ENCODE results near the gene GAK.

The GAK gene

DNA sequence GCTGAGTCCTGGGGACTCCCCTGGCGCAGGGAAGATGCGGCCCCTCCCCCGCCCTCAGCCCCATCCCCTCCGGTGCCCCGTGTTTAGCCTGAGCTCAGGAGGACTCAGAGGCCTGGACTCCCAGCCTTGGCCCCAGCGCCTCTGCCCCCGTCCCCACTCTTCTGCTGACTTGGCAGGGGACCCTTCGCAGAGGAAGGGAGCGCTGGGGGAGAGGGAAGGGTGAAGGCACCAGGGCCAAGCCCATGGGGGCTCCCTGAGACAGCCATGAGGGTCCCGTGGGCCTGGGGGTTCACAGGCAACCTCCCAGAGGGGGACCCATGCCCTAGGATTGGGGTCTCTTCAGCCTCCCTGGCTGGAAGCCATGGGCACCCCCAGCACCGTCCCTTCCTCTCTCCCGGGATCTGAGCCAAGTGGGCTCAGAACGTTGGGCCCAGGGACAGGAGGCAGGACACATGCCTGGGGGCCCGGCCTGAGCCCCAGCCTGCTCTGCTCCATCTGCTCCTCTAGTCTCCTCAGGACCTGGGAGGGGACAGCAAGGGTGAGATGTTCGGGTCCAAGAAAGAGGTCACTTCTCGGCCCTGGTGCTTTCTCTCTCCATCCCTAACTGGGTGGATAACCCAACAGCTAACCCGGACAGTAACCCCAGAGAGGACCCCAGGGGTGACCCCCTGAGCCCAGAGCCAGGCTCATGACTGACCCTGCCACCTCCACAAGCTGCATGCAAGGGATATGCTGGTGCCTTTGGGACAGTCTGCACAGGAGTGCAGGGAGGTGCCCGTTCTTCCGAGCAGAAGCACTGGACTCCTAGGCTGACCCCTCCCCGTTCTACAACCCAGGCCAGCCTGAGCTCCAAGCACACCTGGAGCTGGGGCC, 104.7 kb downstream of the GAK start:
- no peak for DNase-seq (ENCODE audit: low read depth)

DNA sequence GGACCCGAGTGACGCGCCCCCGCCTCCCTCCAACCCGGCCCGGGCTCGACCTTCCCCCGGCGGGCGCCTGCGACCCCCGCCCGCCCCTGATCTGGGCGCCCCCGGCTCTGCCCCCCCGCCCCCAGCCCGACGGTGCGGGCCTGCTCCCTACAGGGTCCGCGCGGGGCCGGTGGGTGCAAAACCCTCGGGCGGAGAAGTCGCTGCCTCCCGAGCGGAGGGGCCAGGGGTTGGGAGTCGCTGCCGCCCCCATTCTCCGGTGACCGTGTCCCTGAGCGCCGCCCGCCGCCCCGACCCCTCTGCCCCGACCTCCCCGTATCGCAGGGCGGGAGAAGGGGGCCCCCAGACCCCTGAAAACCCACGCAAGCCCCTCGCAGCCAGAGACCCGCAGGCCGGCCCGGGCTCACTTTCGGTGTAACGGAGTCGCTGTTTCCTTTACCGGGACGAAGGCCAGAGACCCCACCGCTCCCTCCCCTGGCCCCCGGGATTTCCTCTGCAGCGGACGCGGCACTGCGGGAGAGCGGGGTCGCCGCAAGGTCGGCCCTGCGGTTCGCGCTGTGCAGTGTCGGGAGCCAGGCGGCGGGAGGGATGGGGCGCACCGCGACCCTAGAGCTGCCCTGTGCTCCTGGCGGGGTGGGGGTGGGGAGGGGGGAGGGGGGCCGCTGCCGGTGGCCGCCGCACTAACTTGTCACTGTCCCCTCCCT, 105.5 kb downstream of the GAK start:
- no peak for DNase-seq (ENCODE audit: low read depth)

- DNase-seq (ENCODE audit: low read depth): no peak
Measured at GRCh38 chr4:825971-826330, 106.2 kb downstream of the GAK start, which contains the start of gene CPLX1. Gene CPLX1, minus strand, starts transcription at chr4:826129. Its CDS starts 1,607 bp downstream, at chr4:824522.

- DNase-seq (ENCODE audit: low read depth): peak; percentile 15
Measured at GRCh38 chr4:825063-825970, 106.8 kb downstream of the GAK start.

- DNase-seq (ENCODE audit: low read depth): no peak
Measured at GRCh38 chr4:824461-825062, 107.6 kb downstream of the GAK start.

DNA sequence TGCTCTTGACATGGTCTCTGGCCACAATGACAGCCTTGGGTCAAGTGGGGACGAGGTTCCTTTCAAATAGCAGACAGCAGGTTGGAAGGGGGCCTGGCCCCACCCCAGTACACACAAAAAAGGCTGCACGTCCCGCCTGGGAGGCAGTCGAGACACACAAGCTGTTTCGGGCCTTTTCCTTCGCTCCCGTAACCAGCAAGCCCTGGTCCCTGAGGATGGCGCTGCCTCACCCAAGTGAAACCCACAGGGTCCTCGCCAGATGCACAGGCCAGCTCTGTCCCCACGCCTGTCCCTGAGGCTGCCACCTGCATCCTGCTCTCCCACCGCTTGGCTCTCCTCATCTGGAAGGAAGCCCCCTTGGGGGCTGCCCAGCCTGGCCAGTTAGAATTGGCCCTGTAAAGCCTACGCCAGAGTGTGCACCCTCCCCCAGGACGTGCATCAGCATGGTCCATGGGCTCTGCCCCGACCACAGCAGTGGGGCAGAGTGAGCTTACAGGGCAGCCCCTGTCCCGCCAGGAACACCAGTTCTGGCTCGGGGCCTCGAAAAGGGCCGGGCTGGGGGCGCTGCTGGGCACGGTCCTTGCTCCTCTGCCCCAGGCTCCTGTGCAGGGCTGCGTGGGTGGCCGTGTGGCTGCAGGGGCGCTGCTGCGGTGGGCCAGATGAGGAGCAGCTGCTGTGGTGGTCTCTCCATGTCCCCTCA, 108.2 kb downstream of the GAK start:
- no peak for DNase-seq (ENCODE audit: low read depth)

DNA sequence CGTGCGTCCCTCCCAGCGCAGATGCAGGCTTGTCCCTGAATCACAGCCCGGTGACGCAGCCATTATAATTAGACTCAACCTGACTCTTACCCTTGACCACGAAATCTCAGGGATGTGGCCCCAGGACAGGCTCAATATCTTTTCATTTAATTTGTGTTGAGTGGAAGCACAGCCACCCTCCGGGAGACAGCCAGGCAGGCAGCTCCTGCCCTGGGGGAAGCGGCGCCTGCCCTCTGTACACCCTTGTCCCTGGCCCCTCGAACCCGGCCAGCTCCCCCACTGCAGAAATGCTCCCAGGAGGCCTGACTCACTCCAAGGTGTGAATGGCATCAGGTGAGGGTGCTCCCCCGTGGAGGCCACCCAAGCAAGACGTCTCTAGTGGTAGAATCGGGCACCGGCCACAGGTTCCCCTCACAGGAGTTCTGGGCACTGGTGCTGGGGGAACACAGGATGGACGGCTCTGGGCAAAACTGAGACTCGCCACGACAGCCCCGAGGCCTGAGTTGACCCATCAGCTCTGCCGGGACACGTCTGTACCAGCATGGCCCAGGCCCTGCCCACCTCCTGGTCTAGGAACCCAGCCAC, 108.8 kb downstream of the GAK start:
- DNase-seq (ENCODE audit: low read depth): no peak

- DNase-seq (ENCODE audit: low read depth): no peak
Measured at GRCh38 chr4:822361-823175, 109.5 kb downstream of the GAK start.

- DNase-seq (ENCODE audit: low read depth): no peak
Measured at GRCh38 chr4:821631-822030, 110.5 kb downstream of the GAK start.

- DNase-seq (ENCODE audit: low read depth): no peak
Measured at GRCh38 chr4:821181-821591, 110.9 kb downstream of the GAK start.

DNA sequence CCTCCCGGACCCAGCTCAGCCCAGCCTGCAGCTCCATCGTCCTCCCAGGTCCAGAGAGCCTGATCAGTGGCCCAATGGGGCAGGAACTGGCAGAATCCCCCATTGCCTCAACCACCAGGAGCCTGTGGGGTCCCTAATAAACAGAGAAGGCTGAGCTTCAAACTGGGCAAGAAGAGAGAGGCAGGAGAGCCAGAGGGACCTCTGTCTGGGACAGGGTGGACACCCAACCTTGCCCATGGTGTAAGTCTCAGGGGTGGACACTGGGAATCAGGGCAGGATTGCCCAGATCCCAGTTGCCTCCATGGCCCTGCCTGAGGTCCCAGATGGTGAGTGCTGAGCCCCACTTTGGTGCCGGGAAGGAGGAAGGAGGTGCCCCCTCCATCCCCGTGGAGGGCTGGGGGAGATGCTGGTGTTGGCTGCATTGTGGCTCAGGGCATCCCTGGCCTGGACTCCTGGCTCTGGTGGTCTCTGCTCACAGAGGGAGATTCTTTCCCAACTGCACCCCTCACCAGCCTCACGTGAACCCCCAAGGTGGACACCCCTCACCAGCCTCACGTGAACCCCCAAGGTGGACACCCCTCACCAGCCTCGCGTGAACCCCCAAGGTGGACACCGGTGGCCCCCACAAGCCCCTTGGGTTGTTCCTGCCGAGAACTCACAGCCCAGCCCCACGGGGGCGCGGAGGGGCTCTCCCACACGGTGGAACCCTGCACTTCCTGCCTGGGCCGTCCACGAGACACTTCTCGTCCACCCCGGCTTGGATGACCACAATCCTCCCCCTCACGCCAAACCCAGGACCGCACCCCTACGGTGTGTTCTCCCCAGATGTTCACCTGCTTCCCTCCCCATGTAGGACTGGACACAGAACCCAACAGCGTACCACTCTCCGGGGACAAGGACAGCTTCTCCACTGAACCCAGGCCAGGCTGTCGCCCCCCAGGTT, 111.6 kb downstream of the GAK start:
- DNase-seq (ENCODE audit: low read depth): no peak

DNA sequence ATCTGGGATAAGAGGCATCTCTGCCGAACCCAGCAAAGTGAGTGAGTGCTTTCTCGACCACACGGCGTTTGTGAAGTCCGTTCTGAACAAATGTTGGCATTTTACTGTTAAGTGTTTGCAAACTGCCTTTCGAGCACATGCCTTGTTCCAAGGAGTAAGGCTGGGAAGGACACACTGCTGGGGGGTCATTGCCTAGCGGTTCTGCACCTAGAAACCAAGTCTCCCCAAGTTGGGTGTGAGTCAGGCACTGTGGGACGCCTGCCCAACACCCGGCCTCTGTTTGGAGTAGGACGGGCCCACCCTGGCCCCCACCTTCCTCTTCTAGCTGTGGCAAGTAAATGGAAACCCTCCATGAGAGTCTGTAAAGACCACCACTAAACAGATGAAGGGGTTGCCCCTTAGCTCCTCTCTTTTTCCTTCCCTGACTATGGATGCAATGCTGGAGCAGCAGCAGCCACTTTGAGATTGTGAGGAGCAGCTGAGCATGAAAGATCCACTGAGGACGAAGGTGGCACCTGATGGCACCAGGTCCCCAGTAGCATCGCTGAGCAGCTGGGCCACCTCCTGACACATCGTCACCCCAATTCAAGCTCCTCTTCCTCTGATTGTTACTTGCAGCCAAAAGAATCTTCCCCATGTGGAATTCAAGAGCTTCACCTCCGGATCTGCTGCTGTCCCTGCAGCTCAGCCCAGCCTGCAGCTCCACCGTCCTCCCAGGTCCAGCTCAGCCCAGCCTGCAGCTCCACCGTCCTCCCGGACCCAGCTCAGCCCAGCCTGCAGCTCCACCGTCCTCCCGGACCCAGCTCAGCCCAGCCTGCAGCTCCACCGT, 112.5 kb downstream of the GAK start:
- no peak for DNase-seq (ENCODE audit: low read depth)

GRCh38 chr4:818106-818921, 113.8 kb downstream of the GAK start:
- no peak for DNase-seq (ENCODE audit: low read depth)

GRCh38 chr4:815464-816146, 116.5 kb downstream of the GAK start:
- DNase-seq (ENCODE audit: low read depth): no peak

DNA sequence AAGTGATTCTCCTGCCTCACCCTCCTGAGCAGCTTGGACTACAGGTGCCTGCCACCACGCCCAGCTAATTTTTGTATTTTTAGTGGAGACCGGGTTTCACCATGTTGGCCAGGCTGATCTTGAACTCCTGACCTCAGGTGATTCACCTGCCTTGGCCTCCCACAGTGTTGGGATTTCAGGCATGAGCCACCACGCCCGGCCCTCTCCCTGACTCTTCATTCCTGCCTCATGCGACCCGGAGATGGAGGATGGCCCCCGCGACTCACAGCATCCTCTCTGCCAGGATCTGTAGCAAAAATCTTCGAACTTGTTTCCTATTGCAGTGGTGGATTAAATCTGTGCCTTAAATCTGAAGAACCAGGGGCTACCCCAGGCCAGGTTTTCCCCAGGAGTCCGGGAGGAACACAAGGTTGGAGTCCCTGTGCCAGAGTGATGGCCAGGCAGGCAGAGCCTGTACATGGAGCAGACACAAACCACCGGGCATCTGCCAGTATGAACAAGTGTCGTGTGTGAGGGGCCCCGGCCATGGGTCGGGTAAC, 117.7 kb downstream of the GAK start:
- DNase-seq (ENCODE audit: low read depth): no peak

DNA sequence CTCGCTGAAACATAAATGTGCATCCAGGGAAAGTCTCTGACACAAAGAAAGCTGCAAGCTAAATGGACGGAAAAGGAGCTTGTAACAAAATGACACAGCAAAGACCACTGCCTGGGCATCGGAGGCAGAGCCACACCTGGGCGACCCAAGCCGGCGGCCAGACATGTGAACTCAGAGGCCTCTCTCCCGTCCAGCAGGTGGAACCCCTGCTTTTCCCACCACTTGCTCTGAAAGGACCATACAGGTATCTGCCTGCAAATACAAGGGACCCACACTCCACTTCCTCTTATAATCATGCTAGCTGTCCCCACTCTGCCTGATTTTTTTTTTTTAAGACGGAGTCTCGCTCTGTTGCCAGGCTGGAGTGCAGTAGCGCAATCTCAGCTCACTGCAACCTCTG, 118.2 kb downstream of the GAK start:
- DNase-seq (ENCODE audit: low read depth): no peak
